DOHH2 (cell line): ENCODE results near the gene C1QTNF12.
"Not testable (repeated sequence)": the region's sequence is repeated elsewhere in the genome, so short reads cannot be mapped to it uniquely, and the experiment has no call there.

ENCODE experiments used
- H3F3A ChIP-seq: fragments of 200-600 bp; sonication (generic), shearing (Covaris generic); 2 replicates; pipeline ENCODE4 v1.6.0; 2016; ENCODE audit warnings: antibody characterized with exemption, mild to moderate bottlenecking; ENCODE audit not compliant: control insufficient read depth, insufficient read depth
- H3K27ac ChIP-seq: fragments of 200-600 bp; sonication (generic); 2 replicates; pipeline ENCODE4 v1.5.1; 2014; ENCODE audit warnings: low read depth, mild to moderate bottlenecking, low read length, moderate library complexity
- H3K27me3 ChIP-seq: fragments of 200-600 bp; sonication (generic); 2 replicates; pipeline ENCODE4 v1.6.1; 2014; ENCODE audit warnings: mild to moderate bottlenecking, low read length, mixed read lengths; ENCODE audit not compliant: control insufficient read depth
- H3K36me3 ChIP-seq: fragments of 200-600 bp; sonication (generic); 2 replicates; pipeline ENCODE4 v1.6.1; 2014; ENCODE audit warnings: mild to moderate bottlenecking, low read length, moderate library complexity, mixed read lengths; ENCODE audit not compliant: control insufficient read depth
- H3K4me1 ChIP-seq: fragments of 200-600 bp; sonication (generic); 2 replicates; pipeline ENCODE4 v1.6.1; 2014; ENCODE audit warnings: mild to moderate bottlenecking, low read length, mixed read lengths; ENCODE audit not compliant: control insufficient read depth
- H3K4me2 ChIP-seq: fragments of 200-600 bp; sonication (generic); 2 replicates; pipeline ENCODE4 v1.6.0; 2014; ENCODE audit warnings: mild to moderate bottlenecking, low read length, moderate library complexity
- H3K4me3 ChIP-seq: fragments of 200-600 bp; sonication (generic); 2 replicates; pipeline ENCODE4 v1.5.1; 2014; ENCODE audit warnings: mild to moderate bottlenecking, low read length, mixed read lengths
- H3K79me2 ChIP-seq: fragments of 200-600 bp; sonication (generic); 2 replicates; pipeline ENCODE4 v1.6.1; 2014; ENCODE audit warnings: mild to moderate bottlenecking, low read length, mixed read lengths; ENCODE audit not compliant: control insufficient read depth
- H3K9me2 ChIP-seq: fragments of 200-600 bp; sonication (generic); replicated peaks from 2 replicates; pipeline ENCODE4 v1.6.1; 2014; ENCODE audit warnings: mild to moderate bottlenecking, low read length, mixed read lengths; ENCODE audit not compliant: control insufficient read depth
- H3K9me3 ChIP-seq: fragments of 200-600 bp; sonication (generic); 2 replicates; pipeline ENCODE4 v1.6.1; 2014; ENCODE audit warnings: antibody characterized with exemption, low read length, mixed read lengths; ENCODE audit not compliant: control insufficient read depth, insufficient read depth
- H4K20me1 ChIP-seq: fragments of 200-600 bp; sonication (generic); 2 replicates; pipeline ENCODE4 v1.6.0; 2014; ENCODE audit warnings: low read depth, mild to moderate bottlenecking, antibody characterized with exemption, low read length, moderate library complexity; ENCODE audit not compliant: control insufficient read depth, insufficient read depth
- EZH2phosphoT487 ChIP-seq: fragments of 200-600 bp; sonication (generic); IDR thresholded peaks from 2 replicates; pipeline ENCODE4 v1.6.1; 2017; ENCODE audit warnings: borderline replicate concordance, mild to moderate bottlenecking, antibody characterized with exemption, low read length, moderate library complexity, mixed read lengths
- TF ChIP-seq, protein P1 (sequence below): fragments of 200-600 bp; sonication (generic); IDR thresholded peaks from one replicate; pipeline ENCODE4 v1.5.1; 2014; ENCODE audit warnings: antibody characterized with exemption, mild to moderate bottlenecking, low read depth, low read length; ENCODE audit not compliant: poor library complexity, severe bottlenecking

C1QTNF12 gene

DNA sequence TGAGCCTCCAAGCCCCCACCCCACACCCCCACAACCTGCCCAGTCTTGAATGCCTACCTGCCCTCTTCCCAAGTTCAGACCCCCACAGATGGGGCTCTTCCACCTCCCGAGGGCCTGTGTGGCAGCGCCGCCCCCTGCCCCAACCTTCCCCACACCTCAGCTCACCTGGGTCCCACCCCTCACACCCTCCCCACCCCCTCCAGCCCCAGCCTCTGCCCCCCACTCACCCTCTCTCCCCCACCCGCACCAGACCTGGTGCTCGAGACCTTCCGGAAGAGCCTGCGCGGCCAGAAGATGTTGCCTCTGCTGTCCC is 49.4 kb downstream of the C1QTNF12 start:
- Histone ChIP-seq H3K4me3 (no peak overlapping the region), H3K36me3 (no peaks in the 10 kb centered on the region), H3K27ac (no peak overlapping the region), H3K4me1 (no peaks in the 10 kb centered on the region), H3K79me2 (no peaks in the 10 kb centered on the region), H3F3A (no peaks in the 10 kb centered on the region), H3K4me2 (no peak overlapping the region), H3K9me2 (no peaks in the 10 kb centered on the region), H3K9me3 (no peaks in the 10 kb centered on the region), H3K27me3 (peaks cover 20% of the 10 kb centered on the region), H4K20me1 (no peaks in the 10 kb centered on the region)
- TF ChIP-seq, protein P1, sequence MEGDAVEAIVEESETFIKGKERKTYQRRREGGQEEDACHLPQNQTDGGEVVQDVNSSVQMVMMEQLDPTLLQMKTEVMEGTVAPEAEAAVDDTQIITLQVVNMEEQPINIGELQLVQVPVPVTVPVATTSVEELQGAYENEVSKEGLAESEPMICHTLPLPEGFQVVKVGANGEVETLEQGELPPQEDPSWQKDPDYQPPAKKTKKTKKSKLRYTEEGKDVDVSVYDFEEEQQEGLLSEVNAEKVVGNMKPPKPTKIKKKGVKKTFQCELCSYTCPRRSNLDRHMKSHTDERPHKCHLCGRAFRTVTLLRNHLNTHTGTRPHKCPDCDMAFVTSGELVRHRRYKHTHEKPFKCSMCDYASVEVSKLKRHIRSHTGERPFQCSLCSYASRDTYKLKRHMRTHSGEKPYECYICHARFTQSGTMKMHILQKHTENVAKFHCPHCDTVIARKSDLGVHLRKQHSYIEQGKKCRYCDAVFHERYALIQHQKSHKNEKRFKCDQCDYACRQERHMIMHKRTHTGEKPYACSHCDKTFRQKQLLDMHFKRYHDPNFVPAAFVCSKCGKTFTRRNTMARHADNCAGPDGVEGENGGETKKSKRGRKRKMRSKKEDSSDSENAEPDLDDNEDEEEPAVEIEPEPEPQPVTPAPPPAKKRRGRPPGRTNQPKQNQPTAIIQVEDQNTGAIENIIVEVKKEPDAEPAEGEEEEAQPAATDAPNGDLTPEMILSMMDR: no peak
- no peak for TF ChIP-seq EZH2phosphoT487

DNA sequence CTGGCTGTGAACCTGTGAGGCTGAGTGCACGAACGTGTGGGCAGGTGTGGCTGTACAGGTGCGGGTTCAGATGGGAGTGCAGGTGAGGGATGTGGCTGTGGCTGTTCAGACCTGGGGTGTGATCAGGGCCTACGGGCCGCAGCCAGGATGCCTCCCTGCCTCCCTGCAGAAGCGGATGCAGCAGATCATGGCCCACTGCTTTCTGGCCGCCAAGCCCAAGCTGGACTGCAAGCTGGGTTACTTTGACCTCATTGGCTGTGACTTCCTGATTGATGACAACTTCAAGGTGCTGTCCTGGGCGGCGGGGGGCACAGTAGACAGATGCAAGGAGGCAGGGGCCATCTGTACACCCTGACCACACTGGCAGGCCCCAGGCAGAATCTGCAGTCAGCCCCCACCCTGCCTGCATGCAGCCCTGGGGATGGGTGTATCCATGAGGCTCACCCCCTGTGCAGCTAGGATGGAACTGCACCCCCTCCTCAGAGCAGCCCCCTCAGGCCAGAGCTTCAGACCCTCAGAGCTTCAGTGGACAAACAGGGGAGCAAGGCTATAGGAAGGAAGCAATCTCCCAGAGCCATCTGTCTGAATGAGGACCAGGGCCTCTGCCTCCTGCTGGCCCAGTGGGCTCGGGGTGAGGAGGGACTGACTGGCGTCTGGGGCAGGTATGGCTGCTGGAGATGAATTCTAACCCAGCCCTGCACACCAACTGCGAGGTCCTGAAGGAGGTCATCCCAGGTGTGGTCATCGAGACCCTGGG is 49.9 kb downstream of the C1QTNF12 start:
- no peak overlapping the region for H3K27ac ChIP-seq
- H3K36me3 ChIP-seq: no peaks in the 10 kb centered on the region
- H3K4me1 ChIP-seq: no peaks in the 10 kb centered on the region
- H3K4me3 ChIP-seq: no peak overlapping the region
- TF ChIP-seq, protein P1: no peak
- no peak for TF ChIP-seq EZH2phosphoT487
- H4K20me1 ChIP-seq: no peaks in the 10 kb centered on the region
- H3K79me2 ChIP-seq: no peaks in the 10 kb centered on the region
- H3F3A ChIP-seq: no peaks in the 10 kb centered on the region
- H3K4me2 ChIP-seq: no peak overlapping the region
- no peaks in the 10 kb centered on the region for H3K9me2 ChIP-seq
- H3K27me3 ChIP-seq: peaks cover 20% of the 10 kb centered on the region
- H3K9me3 ChIP-seq: no peaks in the 10 kb centered on the region

DNA sequence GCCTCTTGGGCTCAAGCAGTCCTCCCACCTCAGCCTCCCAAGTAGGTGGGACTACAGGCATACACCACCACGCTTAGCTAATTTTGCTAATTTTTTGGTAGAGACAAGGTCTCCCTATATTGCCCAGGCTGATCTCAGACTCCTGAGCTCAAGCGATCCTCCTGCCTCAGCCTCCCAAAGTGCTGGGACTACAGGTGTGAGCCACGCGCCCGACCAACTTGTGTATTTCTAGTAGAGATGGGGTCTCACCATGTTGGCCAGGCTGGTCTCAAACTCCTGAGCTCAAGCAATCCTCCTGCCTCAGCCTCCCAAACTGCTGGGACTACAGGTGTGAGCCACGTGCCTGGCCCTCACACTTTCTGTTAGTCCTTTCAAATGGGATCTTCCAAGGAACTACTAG is 50.8 kb downstream of the C1QTNF12 start:
- not testable (repeated sequence) for H3K9me2 ChIP-seq, H3K79me2 ChIP-seq, H3K9me3 ChIP-seq, H3F3A ChIP-seq, H3K4me3 ChIP-seq, H3K4me2 ChIP-seq, H4K20me1 ChIP-seq, H3K4me1 ChIP-seq, H3K36me3 ChIP-seq, H3K27ac ChIP-seq
- H3K27me3 ChIP-seq: peaks cover 19% of the 10 kb centered on the region

DNA sequence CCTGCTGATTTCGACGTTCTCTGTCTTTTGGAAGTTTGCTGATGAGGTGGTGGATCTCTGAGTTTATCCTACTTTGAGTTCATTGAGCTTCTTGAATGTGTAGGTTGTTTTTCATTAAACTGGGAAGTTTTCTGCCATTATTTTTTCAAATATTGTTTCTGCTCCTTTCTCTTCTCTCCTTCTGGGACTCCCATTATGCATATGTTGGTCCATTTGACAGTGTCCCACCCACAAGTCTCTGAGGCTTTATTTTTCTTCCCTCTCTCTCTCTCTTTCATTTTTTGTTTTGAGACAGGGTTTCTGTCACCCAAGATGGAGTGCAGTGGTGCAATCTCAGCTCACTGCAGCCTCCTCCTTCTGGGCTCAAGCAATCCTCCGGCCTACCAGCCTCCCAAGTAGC is 51.8 kb downstream of the C1QTNF12 start:
- no peaks in the 10 kb centered on the region for H3K79me2 ChIP-seq
- H3K9me2 ChIP-seq: no peaks in the 10 kb centered on the region
- H3K36me3 ChIP-seq: no peaks in the 10 kb centered on the region
- TF ChIP-seq EZH2phosphoT487: no peak
- TF ChIP-seq, protein P1: no peak
- H4K20me1 ChIP-seq: no peaks in the 10 kb centered on the region
- no peak overlapping the region for H3K27ac ChIP-seq
- H3K4me2 ChIP-seq: no peak overlapping the region
- H3K9me3 ChIP-seq: no peaks in the 10 kb centered on the region
- peaks cover 14% of the 10 kb centered on the region for H3K27me3 ChIP-seq
- H3K4me3 ChIP-seq: no peak overlapping the region
- H3K4me1 ChIP-seq: no peaks in the 10 kb centered on the region
- H3F3A ChIP-seq: no peaks in the 10 kb centered on the region
